Pons (tissue), 1 donor: ENCODE measurements around the gene ERBIN.

ENCODE experiments used
- DNase-seq: peaks from one replicate; pipeline ENCODE4 v3.0.0-alpha.2; 2016; ENCODE audit warnings: low spot score

ERBIN gene

GRCh38 chr5:66130493-66130892, 204.1 kb downstream of the ERBIN start:
- DNase-seq, result no peak
